DMS 273 (cell line): ENCODE data around the gene CLCN7.
A peak's percentile ranks its signal among the peaks of the same experiment; 100 is the strongest.

ENCODE experiments used
- DNase-seq: peaks from one replicate; lab custom pipeline; 2025; ENCODE audit not compliant: unreplicated experiment; lab: John Stamatoyannopoulos, UW

CLCN7 gene, protein sequence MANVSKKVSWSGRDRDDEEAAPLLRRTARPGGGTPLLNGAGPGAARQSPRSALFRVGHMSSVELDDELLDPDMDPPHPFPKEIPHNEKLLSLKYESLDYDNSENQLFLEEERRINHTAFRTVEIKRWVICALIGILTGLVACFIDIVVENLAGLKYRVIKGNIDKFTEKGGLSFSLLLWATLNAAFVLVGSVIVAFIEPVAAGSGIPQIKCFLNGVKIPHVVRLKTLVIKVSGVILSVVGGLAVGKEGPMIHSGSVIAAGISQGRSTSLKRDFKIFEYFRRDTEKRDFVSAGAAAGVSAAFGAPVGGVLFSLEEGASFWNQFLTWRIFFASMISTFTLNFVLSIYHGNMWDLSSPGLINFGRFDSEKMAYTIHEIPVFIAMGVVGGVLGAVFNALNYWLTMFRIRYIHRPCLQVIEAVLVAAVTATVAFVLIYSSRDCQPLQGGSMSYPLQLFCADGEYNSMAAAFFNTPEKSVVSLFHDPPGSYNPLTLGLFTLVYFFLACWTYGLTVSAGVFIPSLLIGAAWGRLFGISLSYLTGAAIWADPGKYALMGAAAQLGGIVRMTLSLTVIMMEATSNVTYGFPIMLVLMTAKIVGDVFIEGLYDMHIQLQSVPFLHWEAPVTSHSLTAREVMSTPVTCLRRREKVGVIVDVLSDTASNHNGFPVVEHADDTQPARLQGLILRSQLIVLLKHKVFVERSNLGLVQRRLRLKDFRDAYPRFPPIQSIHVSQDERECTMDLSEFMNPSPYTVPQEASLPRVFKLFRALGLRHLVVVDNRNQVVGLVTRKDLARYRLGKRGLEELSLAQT

DNA sequence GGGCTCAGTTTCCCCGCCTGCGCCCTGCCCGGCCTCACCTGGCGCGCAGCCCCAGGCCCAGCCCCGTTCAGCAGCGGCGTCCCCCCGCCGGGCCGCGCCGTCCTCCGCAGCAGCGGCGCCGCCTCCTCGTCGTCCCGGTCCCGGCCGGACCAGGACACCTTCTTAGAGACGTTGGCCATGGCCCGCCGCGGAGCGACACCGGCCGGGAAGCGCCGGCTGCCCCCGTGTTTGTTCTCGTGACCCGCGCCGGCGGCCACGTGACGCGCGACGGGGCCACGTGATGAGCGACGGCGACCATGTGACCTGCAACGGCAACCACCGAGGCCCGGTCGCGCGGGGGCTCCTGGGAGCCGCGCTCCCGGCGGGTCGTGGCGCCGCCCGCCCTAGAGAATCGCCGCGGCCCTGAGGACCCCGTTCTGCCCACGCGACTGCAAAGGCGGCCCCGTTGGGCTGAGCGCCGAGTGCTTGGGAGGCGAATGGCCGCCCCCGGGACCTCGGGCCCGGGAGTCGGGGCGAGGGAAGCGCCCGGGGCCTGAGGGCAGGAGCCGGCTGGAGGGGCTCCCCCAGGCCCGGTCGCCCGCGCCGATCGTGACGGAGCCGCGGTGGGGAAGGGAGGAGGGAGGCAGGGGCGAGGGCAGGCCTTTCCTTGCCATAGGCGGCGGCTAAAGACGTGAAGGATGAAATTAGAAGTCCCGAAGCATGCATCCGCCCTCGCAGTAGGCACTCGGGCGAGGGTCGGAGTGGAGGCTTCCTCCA lies at the start of gene CLCN7:
CLCN7 (minus strand) TSS at position 233 of the 756 bp plus-strand sequence; CDS start at position 179, 54 bp downstream.
- peak; percentile 92 for DNase-seq

DNA sequence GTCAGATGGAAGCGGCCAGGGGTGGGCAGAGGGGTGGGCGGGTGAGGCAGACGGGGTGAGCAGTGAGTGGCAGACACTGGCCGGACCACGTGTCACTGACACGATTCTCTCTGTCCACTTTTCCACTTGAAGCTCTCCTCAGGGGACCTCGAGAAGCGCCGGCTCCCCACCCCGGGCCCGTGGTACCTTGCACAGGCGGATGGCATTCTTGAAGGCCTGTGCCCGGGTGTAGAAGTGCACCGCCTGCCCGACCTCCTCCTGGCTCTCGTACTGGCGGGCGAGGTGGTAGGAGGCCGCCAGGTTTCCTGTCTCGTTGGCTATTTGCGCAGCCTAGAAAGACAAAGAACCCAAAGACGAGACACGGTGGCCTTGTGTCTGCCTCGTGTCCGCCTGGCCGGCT lies 49.5 kb upstream of the CLCN7 start:
- no peak for DNase-seq

DNA sequence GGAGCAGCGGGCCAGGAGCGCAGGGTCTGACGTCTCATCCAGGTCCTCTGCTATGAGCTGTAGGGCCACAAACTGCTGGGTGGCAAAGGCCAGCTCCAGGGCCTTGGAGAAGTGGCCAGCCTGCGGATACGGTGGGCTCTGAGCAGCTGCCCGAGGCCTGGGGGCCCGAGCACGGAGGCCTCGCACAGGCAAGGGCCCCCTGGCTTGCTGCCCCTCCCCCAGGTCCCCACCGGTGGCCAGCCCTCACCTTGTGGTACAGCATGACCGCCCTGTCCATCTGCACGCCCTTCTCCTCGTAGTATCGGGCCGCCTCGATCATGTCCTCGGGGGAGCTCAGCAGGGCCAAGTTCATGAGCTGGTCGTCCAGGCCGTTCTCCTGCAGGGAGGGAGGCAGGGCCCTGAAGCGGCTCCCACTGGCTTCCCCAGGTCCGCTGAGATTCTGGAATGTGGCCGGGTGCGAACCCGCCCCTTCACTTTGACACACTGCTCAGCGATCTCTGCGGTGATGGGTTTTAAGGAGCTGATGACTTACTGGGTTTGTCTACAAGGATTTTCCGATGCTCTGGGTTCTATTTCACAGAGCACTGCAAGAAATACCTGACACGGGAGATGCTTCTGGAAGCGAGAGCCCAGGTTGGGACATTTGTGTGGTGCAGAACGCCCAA lies 48.9 kb upstream of the CLCN7 start:
- no peak for DNase-seq

DNA sequence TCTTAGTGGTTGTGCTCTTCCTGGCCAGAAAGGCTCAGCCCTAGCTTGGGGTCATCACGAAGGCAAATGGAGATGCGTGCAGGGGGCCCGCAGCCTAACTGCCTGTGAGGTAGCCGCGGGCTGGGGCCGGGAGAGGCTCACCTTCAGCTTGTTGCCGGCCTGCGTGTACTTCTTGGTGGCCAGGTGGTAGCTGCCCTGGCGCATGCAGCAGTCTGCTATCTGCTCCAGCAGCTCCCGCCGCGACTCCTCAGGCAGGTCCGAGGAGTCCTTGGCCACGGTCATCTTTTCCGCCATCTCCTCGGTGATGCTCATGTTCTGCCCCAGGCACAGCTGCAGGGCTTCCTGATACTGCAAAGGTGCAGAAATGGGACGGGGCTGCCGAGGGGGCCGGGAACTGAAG lies 45.6 kb upstream of the CLCN7 start:
- no peak for DNase-seq

DNA sequence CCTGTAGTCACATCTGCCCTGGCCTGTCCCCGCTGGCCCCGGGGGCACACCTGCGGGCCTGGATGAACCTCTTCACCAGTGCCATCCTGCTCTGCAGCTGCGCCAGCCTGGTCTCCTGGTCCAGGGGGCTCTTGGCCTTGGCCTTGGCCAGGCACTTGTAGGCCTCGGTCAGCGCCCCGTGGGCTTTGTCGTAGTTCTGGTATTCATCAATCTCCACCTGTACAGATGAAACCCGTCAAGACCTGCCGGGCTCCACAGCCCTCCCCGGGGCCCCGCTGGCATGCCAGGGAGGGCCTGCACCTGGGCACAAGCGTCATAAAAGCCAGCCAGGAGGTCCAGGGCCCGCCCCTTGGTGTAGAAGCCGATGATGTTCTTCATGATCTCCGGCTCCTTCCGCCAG lies 45.0 kb upstream of the CLCN7 start:
- no peak for DNase-seq

DNA sequence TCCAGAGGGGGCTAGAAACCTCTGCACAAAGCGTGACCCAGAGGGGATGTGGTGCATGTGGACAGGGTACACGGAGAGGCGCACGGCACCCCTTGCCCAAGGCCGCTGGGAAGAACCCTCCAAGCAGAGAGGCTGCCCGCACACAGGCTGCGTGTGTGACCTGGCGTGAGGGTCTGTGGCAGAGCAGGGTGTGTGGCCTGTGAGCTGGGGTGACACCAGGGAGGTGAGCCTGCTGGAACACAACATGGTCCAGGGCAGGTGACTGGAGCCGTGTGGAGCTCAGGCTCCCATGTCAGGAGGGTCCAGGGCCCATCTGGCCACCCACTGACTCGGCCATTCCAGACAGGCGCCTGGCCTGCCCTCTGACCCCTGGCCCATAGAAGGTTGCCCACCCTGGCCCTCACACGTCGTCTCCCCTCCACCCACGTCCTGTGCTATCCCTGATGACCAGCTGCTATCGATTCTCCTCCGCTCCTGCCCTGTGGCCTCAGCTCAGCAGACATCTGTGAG lies 43.9 kb upstream of the CLCN7 start:
- DNase-seq: no peak

DNA sequence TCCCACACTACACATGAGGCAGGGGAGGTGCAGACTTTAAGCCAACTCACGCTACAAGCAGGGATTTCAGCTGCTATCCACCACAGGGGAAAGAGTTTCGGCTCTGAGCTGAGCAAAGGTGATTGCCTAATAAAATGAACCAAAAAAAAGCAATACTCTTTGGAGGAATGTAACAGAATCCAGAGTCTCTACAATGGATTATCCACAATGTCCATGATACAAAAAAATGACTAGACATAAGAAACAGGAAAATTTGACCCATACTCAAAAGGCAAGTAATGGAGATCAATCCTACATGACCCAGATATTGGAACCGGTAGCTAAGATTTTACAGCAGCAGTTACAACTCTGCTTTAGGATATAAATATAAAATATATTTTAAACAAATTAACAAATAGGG lies 39.7 kb upstream of the CLCN7 start:
- no peak for DNase-seq

DNA sequence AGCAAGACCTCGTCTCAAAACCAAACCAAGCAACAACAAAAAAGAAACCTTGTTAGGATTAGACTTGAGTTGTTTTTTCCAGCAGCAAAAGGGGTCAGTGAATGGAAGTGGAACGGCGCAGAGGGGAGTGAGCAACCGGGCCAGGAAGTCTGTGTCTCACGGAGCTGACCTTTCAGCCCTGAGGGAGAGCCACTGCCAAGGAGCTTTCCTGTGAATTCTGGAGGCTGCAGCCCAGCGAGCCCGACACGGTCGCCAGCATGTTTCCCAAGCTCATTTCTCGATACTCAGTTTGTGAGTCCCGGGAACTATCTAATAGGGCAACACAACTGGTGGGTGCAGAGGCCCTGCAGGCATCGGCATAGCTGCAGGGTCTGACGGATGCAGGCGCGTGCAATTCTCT lies 37.9 kb upstream of the CLCN7 start:
- no peak for DNase-seq

DNA sequence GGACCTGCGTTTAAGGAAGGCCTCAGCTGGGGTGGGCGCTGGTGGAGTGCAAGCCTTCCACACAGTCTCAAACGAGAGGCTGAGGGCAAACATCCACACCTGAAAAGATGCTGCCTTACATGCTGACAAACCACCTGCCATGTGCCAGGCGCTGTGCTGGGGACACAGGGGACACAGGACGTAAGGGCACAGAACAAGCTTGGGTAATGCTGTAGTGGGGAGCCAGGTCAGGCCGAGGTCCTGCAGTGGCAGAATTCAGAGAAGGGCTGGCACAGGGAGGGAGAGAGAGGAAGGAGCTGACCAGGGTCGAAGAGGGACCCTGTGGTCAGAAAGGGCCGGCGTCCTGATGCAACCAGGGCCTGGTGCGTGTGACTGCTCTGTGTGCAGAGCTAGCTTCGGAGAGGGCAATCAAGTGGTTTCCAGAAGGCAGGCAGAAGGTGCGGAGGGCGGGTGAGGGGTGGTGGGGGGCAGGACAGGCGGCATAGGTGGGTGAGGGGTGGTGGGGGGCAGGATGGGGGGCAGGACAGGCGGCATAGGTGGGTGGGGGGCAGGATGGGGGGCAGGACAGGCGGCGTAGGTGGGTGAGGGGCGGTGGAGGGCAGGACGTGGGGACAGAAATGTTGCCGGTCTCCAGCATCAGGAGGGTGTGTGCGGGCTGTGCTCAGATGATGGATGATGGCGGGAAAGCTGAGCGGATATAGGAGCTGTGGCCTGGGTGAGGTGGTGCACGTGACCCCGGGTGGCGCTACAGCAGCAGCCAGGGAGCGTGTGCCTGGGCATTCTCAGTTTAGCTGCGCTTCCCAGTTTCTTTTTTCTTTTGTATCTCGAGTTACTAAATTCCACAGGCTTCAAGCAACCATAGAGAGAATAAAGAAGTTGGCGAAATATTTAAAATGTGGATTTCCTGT lies 37.1 kb upstream of the CLCN7 start:
- DNase-seq: no peak

DNA sequence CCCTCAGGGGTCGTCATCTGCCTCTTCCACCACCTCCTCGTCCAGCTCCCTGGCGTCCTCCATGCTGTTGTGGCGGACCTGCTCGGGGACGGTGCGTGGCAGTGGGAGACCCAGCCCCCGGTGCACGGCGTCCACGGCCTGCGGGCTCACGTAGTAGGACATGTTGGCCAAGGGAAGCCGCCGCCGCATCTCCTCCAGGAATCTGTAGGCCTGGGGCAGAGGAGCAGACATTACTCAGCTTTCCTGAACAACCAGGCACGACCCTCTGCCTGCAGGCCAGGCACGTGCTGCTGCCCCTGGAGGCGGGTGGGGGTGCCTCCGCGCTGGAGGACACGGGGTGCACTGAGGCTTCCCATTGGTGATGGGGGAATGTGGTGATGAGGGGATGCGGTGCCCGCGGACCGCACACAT lies 36.1 kb upstream of the CLCN7 start:
- DNase-seq: no peak

DNA sequence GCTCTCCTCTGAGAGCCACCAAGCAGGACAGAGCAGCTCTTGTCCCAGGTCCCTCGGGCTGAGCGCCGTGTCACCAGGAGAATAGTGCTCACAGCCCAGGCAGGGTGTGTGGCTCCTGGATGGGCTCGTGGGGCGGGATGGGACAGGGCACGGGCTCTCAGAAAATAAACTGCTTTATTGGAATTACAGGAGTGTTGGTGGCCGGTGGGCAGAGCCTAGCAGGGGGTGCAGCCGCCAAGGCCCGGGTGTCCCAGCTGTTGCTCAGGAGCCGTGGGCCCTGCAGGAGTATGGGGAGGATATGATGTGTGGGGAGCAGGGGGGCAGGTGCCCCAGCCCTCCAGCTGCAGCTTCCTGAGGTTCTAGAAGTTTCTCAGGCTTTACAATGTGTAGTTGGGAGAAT lies 35.4 kb upstream of the CLCN7 start:
- DNase-seq: no peak

DNA sequence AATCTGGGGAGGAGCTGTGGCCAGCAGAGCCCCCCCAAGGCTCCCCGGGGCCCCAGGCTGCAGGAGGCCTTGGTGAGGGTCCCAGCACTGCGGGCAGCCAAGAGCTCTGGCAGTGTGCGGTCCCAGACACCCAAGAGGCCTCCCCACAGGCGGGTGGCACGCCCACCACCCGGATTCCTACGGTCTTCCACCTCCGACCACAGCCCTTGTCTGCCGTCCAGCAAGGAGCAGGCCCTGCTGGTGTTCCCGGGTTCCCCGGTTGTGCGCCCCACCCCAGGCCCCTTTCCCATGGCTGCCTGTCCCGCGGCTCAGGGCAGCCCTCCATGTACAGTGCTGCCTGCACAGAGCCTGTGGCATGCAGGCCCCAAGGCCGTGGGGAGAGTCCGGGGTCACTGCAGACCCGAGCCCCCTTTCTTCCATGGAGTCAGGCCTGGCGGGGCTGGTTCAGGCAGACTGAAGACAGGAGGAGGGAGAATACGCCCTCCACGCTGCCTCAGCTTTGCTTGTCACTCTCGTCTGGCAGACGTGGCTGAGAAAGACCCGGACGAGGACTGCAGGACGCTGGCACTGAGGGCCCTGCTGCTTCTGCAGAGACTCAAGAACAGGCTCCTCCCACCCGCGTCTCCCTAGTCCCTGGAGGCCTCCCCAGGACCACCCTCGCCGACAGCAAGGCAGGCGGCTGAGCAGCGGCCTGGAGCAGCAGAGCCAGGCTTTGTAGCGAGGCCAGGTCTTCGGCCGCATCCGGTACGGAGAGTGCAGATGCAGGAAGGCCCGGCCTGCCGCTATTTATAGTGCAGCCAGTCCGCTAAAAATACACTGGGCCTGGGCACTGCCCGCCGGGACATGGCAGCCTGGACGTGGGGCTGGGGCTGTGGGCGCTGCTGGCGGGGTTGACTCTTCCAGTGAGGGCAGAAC lies 34.7 kb upstream of the CLCN7 start:
- no peak for DNase-seq

DNA sequence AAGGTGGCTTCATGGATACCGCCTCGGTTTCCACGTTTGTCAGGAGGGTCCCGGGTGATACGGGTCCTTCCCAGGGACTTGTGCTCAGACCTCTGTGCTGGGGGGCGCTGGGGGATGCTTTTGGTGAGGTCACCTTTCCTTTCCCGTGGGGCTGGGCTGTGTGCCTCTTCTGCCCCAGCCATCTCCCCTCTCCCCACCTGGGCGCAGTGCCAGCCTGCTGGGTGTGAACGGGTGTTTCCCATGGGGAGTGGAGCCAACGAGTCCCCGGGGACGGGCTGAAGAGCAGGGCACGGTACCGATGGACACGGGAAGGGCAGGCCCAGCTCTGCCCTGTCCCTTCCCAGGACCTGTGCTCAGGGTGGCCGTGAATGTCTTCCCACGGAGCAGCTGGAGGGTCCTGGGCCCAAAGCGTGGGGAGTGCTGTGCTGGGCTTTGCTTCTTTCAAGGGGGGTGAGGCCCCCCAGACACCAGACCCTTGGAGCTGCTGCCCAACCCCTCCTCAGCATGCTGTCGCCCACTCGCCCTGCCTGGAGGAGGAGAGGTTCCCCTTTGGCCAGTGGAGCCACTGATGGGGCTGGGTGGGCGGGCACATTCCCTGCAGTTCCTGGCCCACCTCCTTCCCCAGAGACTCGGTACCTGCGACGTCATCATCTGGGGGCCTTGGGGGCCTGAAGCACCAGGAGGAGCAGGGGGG lies 33.8 kb upstream of the CLCN7 start:
- no peak for DNase-seq

DNA sequence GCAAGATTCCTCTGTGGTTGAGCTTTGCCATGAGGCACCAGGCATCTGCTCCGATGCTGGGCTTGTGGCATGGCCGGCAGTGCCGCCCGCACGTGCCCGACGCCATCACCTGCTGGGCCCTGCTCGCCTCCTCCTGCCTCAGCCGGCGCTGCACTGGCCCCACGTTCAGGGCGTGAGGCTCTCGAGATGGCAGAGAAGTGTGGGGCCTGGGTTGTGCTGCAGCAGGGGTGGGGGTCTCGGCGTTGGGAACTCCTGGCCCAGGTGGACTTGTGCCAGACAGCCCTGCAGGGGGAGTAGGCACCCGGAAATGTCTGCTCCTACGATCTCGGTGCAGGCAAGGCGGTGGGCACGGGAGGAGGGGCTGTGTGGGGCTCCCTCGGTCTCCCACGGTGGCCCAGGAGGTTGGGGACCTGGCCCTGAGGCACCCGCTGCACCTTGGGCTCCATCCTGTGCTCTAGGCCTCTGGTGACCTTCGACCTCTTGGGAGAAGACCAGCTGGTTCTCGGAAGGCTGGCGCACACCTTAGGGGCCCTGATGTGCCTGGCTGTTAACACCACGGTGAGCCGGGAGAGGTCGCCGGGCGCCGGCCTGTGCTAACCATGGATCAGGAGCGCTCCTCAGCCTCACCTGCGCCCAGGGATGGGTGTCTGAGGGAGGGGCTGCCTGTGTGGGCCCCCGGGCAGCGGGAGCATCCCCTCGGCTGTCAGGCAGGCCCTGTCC lies 31.8 kb upstream of the CLCN7 start:
- no peak for DNase-seq

DNA sequence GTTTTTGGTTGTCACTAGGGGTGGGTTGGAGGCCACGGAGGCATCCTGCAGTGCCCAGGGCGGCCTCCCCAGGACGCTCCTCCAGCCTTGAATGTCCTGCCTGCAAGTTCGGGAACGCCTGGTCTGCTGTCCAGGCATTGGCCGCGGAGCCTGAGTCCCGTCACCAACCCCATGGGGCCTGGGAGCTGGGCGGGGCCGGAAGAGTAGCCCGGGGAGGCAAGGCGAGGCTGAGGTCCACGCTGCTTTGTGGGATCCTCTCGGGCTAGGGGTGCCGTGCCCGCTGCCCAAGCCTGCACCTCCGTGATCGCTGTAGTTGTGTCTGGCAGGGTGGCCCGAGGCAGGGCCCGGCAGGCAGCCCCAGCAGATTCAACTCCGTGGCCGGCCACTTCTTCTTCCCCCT lies 31.1 kb upstream of the CLCN7 start:
- no peak for DNase-seq

DNA sequence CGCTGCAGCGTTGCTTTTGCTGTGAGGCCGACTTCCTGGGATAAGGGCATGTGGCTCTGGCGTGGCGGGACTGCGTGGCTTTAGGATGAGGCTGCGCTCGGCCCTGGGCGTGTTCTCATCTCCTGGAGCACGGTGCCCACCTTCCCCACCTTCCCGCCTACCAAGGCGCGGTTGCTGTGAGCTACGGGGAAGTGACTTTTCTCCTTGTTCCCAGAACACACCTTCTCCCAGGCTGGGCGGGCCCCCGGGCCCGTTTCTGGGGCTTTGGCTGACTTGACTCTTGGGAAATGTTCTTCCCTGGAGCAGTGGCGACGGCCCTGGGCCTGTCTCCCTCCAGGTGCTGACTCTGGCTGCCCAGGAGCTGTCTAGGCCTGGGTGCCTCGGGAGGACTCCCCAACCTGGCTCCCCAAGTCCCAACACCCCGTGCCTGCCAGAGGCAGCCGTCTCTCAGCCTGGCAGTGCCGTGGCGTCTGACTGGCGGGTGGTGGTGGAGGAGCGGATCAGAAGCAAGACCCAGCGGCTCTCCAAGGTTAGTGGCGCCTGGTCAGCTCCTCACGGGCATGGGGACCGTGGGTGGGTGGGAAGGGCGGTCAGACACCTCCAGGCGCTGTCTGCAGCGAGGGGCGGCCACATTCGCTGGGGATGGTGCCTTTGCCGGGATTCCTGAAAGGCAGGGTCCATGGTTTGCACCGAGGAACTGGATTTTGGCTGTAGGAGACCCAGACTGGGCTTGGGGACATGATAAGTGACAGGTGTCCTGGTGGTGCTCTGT lies 30.4 kb upstream of the CLCN7 start:
- no peak for DNase-seq
